ENCODE results near the gene SCP2.

Gene SCP2

GRCh38 chr1:52937433-52938182 is 10.5 kb downstream of the SCP2 start:
- no peak for TF ChIP-seq ZNF70 (CRISPR knock-in tag; IDR thresholded peaks at IDR 0.05)
- TF ChIP-seq, protein P1, sequence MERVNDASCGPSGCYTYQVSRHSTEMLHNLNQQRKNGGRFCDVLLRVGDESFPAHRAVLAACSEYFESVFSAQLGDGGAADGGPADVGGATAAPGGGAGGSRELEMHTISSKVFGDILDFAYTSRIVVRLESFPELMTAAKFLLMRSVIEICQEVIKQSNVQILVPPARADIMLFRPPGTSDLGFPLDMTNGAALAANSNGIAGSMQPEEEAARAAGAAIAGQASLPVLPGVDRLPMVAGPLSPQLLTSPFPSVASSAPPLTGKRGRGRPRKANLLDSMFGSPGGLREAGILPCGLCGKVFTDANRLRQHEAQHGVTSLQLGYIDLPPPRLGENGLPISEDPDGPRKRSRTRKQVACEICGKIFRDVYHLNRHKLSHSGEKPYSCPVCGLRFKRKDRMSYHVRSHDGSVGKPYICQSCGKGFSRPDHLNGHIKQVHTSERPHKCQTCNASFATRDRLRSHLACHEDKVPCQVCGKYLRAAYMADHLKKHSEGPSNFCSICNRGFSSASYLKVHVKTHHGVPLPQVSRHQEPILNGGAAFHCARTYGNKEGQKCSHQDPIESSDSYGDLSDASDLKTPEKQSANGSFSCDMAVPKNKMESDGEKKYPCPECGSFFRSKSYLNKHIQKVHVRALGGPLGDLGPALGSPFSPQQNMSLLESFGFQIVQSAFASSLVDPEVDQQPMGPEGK (CRISPR knock-in tag; IDR thresholded peaks at IDR 0.05; ENCODE audit: borderline replicate concordance): no peak
- no peak for TF ChIP-seq CSRNP3 (CRISPR knock-in tag; IDR thresholded peaks at IDR 0.05)
- TF ChIP-seq GLIS3 (CRISPR knock-in tag; IDR thresholded peaks at IDR 0.05): no peak
- TF ChIP-seq ZNF8 (CRISPR knock-in tag; IDR thresholded peaks at IDR 0.05): no peak
- TF ChIP-seq ESRRG (CRISPR knock-in tag; IDR thresholded peaks at IDR 0.05): no peak
- ATAC-seq: no peak

GRCh38 chr1:52938183-52938451 is 11.0 kb downstream of the SCP2 start:
- TF ChIP-seq TOX (CRISPR knock-in tag; IDR thresholded peaks at IDR 0.05; ENCODE audit: borderline replicate concordance): no peak
- TF ChIP-seq SNAI2 (CRISPR knock-in tag; IDR thresholded peaks at IDR 0.05): no peak
- TF ChIP-seq ZFP3 (CRISPR knock-in tag; IDR thresholded peaks at IDR 0.05): no peak
- no peak for TF ChIP-seq ZFP30 (CRISPR knock-in tag; IDR thresholded peaks at IDR 0.05)
- no peak for TF ChIP-seq CSDC2 (CRISPR knock-in tag; IDR thresholded peaks at IDR 0.05)
- no peak for TF ChIP-seq ZNF565 (CRISPR knock-in tag; conservative IDR thresholded peaks at IDR 0.05; ENCODE audit: low read depth)
- no peak for TF ChIP-seq TCF4 (CRISPR knock-in tag; IDR thresholded peaks at IDR 0.05; ENCODE audit: borderline replicate concordance)
- no peak for TF ChIP-seq BACH2 (CRISPR knock-in tag; IDR thresholded peaks at IDR 0.05; ENCODE audit: borderline replicate concordance)
- no peak for TF ChIP-seq GLIS3 (CRISPR knock-in tag; IDR thresholded peaks at IDR 0.05)
- no peak for TF ChIP-seq OSR1 (CRISPR knock-in tag; IDR thresholded peaks at IDR 0.05)
- TF ChIP-seq POU6F1 (CRISPR knock-in tag; IDR thresholded peaks at IDR 0.05; ENCODE audit: borderline replicate concordance, low read depth): no peak
- TF ChIP-seq ZNF8 (CRISPR knock-in tag; IDR thresholded peaks at IDR 0.05): no peak
- no peak for TF ChIP-seq CREB5 (CRISPR knock-in tag; IDR thresholded peaks at IDR 0.05; ENCODE audit: low read depth)
- TF ChIP-seq ESRRG (CRISPR knock-in tag; IDR thresholded peaks at IDR 0.05): no peak
- no peak for TF ChIP-seq ARNTL (CRISPR knock-in tag; IDR thresholded peaks at IDR 0.05; ENCODE audit: borderline replicate concordance, low read depth)
- no peak for ATAC-seq

DNA sequence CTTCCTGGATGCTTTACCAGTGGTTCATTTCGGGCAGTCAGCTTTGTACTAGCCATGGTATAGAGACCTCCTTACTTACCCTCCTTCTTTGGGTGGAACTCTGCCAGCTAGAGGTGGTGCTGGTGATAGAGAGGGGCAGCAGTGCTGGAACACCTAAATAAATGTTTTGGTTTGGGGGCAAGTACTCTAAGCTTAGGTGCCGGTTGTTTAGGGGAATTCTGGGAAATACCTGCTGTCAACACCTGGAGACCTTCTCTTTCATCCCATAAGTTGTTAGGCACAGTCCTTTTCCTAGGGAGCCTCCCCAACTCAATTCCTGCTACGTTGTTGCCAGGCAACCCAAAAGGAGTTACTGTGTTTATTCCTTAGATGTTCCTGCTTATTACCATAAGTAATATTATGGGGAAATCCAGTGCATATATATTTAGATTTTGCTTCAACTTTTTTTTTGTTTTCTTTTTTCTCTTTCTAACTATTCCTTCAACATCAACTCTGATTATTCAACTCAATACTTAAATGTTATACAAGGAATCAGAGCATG is 16.9 kb downstream of the SCP2 start:
- no peak for ATAC-seq
- no peak for TF ChIP-seq POU6F1 (CRISPR knock-in tag; IDR thresholded peaks at IDR 0.05; ENCODE audit: borderline replicate concordance, low read depth)
- no peak for TF ChIP-seq CSDC2 (CRISPR knock-in tag; IDR thresholded peaks at IDR 0.05)
- no peak for TF ChIP-seq ZNF70 (CRISPR knock-in tag; IDR thresholded peaks at IDR 0.05)
- no peak for TF ChIP-seq RARB (CRISPR knock-in tag; IDR thresholded peaks at IDR 0.05)
- TF ChIP-seq ZNF565 (CRISPR knock-in tag; conservative IDR thresholded peaks at IDR 0.05; ENCODE audit: low read depth): no peak
- no peak for TF ChIP-seq BACH2 (CRISPR knock-in tag; IDR thresholded peaks at IDR 0.05; ENCODE audit: borderline replicate concordance)
- no peak for TF ChIP-seq TOX (CRISPR knock-in tag; IDR thresholded peaks at IDR 0.05; ENCODE audit: borderline replicate concordance)
- TF ChIP-seq ARNTL (CRISPR knock-in tag; IDR thresholded peaks at IDR 0.05; ENCODE audit: borderline replicate concordance, low read depth): no peak
- no peak for TF ChIP-seq CSRNP3 (CRISPR knock-in tag; IDR thresholded peaks at IDR 0.05)
- TF ChIP-seq, protein P2, sequence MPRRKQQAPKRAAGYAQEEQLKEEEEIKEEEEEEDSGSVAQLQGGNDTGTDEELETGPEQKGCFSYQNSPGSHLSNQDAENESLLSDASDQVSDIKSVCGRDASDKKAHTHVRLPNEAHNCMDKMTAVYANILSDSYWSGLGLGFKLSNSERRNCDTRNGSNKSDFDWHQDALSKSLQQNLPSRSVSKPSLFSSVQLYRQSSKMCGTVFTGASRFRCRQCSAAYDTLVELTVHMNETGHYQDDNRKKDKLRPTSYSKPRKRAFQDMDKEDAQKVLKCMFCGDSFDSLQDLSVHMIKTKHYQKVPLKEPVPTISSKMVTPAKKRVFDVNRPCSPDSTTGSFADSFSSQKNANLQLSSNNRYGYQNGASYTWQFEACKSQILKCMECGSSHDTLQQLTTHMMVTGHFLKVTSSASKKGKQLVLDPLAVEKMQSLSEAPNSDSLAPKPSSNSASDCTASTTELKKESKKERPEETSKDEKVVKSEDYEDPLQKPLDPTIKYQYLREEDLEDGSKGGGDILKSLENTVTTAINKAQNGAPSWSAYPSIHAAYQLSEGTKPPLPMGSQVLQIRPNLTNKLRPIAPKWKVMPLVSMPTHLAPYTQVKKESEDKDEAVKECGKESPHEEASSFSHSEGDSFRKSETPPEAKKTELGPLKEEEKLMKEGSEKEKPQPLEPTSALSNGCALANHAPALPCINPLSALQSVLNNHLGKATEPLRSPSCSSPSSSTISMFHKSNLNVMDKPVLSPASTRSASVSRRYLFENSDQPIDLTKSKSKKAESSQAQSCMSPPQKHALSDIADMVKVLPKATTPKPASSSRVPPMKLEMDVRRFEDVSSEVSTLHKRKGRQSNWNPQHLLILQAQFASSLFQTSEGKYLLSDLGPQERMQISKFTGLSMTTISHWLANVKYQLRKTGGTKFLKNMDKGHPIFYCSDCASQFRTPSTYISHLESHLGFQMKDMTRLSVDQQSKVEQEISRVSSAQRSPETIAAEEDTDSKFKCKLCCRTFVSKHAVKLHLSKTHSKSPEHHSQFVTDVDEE (CRISPR knock-in tag; IDR thresholded peaks at IDR 0.05): no peak
- TF ChIP-seq SNAI2 (CRISPR knock-in tag; IDR thresholded peaks at IDR 0.05): no peak
- no peak for TF ChIP-seq PPARA (CRISPR knock-in tag; IDR thresholded peaks at IDR 0.05; ENCODE audit: borderline replicate concordance)

Measured in SK-N-SH treated with all-trans-retinoic acid at 6 μM for 48 hours (cell line).